ENCODE data around the gene SASS6. TPM values are rescaled to one million over a fixed set of nuclear protein-coding genes. Genes with fewer than 3 reads are reported as not detected.

SASS6 gene
- total RNA-seq, 1 experiment from 2014 or later: 10.1 TPM

- H3K4me3 Mint-ChIP-seq (ENCODE audit: unreplicated experiment): no peak overlapping the region
Observed at GRCh38 chr1:100035214-100035613, 97.5 kb downstream of the SASS6 start.

GRCh38 chr1:100034470-100034869 lies 98.3 kb downstream of the SASS6 start:
- no peak overlapping the region for H3K27ac Mint-ChIP-seq (ENCODE audit: unreplicated experiment)
- POLR2A ChIA-PET: no interaction called here
- no peaks in the 10 kb centered on the region for H3K27me3 Mint-ChIP-seq (ENCODE audit: insufficient read depth, unreplicated experiment)
- DNase-seq: peak in 1 of 2 experiments; percentile 1
- Histone ChIP-seq H3K27me3 (replicated peaks; ENCODE audit: control insufficient read depth, insufficient read depth, low read length) (no peaks in the 10 kb centered on the region), H3K9me3 (no peaks in the 10 kb centered on the region), H3K36me3 (ENCODE audit: control insufficient read depth, insufficient read depth, low read length) (no peaks in the 10 kb centered on the region), H3K4me3 (ENCODE audit: low read depth, low read length) (no peak overlapping the region), H3K4me1 (no peaks in the 10 kb centered on the region)
- no TSS peak for BruUV-seq (replicated peaks)
- H3K4me1 Mint-ChIP-seq (ENCODE audit: low read depth, unreplicated experiment): no peaks in the 10 kb centered on the region
- H3K9me3 Mint-ChIP-seq (ENCODE audit: unreplicated experiment): no peaks in the 10 kb centered on the region
- peaks cover 18% of the 10 kb centered on the region for H3K36me3 Mint-ChIP-seq (ENCODE audit: insufficient read depth, unreplicated experiment)
- CTCF ChIA-PET: no interaction called here
- TF ChIP-seq CTCF (IDR thresholded peaks at IDR 0.05; ENCODE audit: insufficient read depth in 1 of 2, low read depth in 1 of 2, low read length in 1 of 2, severe bottlenecking in 1 of 2, unreplicated experiment in 1 of 2): peak; percentile 11 to 22
- intact Hi-C loops (cut with micrococcal nuclease; ENCODE audit: unreplicated experiment): loop anchor here (1.0 to 5.0 kb wide), 2 partner anchors 62 to 226 kb away; no protein-coding TSS in a partner anchor
- no peak overlapping the region for H3K4me3 Mint-ChIP-seq (ENCODE audit: unreplicated experiment)

More at GRCh38 chr1:100035214-100035613, 97.5 kb downstream of the SASS6 start:
- intact Hi-C loops (cut with micrococcal nuclease; ENCODE audit: unreplicated experiment): loop anchor here (5.0 kb wide), 1 partner anchor 188 kb away; no protein-coding TSS in a partner anchor
- TF ChIP-seq CTCF (IDR thresholded peaks at IDR 0.05; ENCODE audit: insufficient read depth in 1 of 2, low read depth in 1 of 2, low read length in 1 of 2, severe bottlenecking in 1 of 2, unreplicated experiment in 1 of 2): no peak
- H3K4me3 ChIP-seq (ENCODE audit: low read depth, low read length): no peak overlapping the region
- Mint-ChIP-seq H3K27ac (ENCODE audit: unreplicated experiment) (no peak overlapping the region), H3K27me3 (ENCODE audit: insufficient read depth, unreplicated experiment) (no peaks in the 10 kb centered on the region), H3K9me3 (ENCODE audit: unreplicated experiment) (no peaks in the 10 kb centered on the region), H3K36me3 (ENCODE audit: insufficient read depth, unreplicated experiment) (peaks cover 18% of the 10 kb centered on the region), H3K4me1 (ENCODE audit: low read depth, unreplicated experiment) (no peaks in the 10 kb centered on the region)
- CTCF ChIA-PET: no interaction called here
- H3K4me1 ChIP-seq: 0 out of 2 replicates have a peak, but pooled peaks cover 3% of the 10 kb centered on the region
- H3K36me3 ChIP-seq (ENCODE audit: control insufficient read depth, insufficient read depth, low read length): no peaks in the 10 kb centered on the region
- DNase-seq: no peak
- H3K9me3 ChIP-seq: no peaks in the 10 kb centered on the region
- H3K27me3 ChIP-seq (replicated peaks; ENCODE audit: control insufficient read depth, insufficient read depth, low read length): no peaks in the 10 kb centered on the region
- no TSS peak for BruUV-seq (replicated peaks)
- POLR2A ChIA-PET: no interaction called here

Other genes with a start within 250 kb of the SASS6 start
- gene SLC35A3, start 162.9 kb downstream of the SASS6 start, total RNA-seq (2022): 16.9 and 17.4 TPM in 2 replicates
- 12.6 and 14.5 TPM in 2 replicates for gene TRMT13, start 233 bp upstream of the SASS6 start, total RNA-seq (2022)
- 0.23 TPM in 1 of 2 replicates, not detected in the other for gene LRRC39, start 45.3 kb upstream of the SASS6 start, total RNA-seq (2022)
- 13.3 and 14.1 TPM in 2 replicates for gene DBT, start 116.9 kb upstream of the SASS6 start, total RNA-seq (2022)
- gene RTCA, start 133.3 kb upstream of the SASS6 start, total RNA-seq (2022): 27.4 and 31.4 TPM in 2 replicates
- gene CDC14A, start 219.6 kb upstream of the SASS6 start, total RNA-seq (2022): 7.3 and 7.4 TPM in 2 replicates